Ovary (tissue), 9 donors: Measurements from ENCODE around the gene ALDH7A1. TPM values are rescaled to one million over a fixed set of nuclear protein-coding genes. Genes with fewer than 3 reads are reported as not detected.
"Not testable (repeated sequence)": the region's sequence is repeated elsewhere in the genome, so short reads cannot be mapped to it uniquely, and the experiment has no call there.

Source experiments
- DNase-seq, 5 donors: peaks; one replicate each; pipeline ENCODE4 v3.0.0-alpha.2; 2019 to 2020
- H3K27ac ChIP-seq, 2 donors: fragments of 200-600 bp; one replicate each; pipeline versions ENCODE4 v1.5.1 to v1.8.0; 2019 to 2022
- H3K27me3 ChIP-seq: fragments of 200-600 bp; one replicate; pipeline ENCODE4 v1.8.0; 2022
- H3K36me3 ChIP-seq: fragments of 200-600 bp; sonication (generic); one replicate; pipeline ENCODE4 v1.5.1; 2019
- H3K4me1 ChIP-seq: one replicate; pipeline ENCODE4 v1.8.1; 2013; ENCODE audit warnings: mild to moderate bottlenecking, moderate library complexity; ENCODE audit not compliant: insufficient read depth
- H3K4me3 ChIP-seq: fragments of 200-600 bp; sonication (generic); one replicate; pipeline ENCODE4 v1.5.1; 2017
- H3K9me3 ChIP-seq, 2 donors: fragments of 200-600 bp in 1 of 2; sonication (generic) in 1 of 2; one replicate each; pipeline versions ENCODE4 v1.5.1 to v1.8.1; 2013 to 2019; ENCODE audit warnings: mild to moderate bottlenecking in 1 of 2, moderate library complexity in 1 of 2
- CTCF ChIP-seq, 3 donors: fragments of 450-650 bp in 2 of 3; fragments of 200-600 bp in 1 of 3; IDR thresholded peaks; one replicate each; pipeline versions ENCODE4 v1.5.1 to v1.8.0; 2016 to 2022; ENCODE audit warnings: antibody characterized with exemption in 3 of 3, mild to moderate bottlenecking in 1 of 3
- EP300 ChIP-seq: sonication (generic); formaldehyde crosslinking; IDR thresholded peaks from one replicate; pipeline ENCODE4 v1.6.1; 2017; ENCODE audit warnings: antibody characterized with exemption
- POLR2A ChIP-seq: fragments of 450-650 bp; IDR thresholded peaks from one replicate; pipeline ENCODE4 v1.6.1; 2017; ENCODE audit warnings: antibody characterized with exemption, mild to moderate bottlenecking, moderate library complexity
- WGBS, 3 donors: extraction: QIAGEN DNeasy Blood & Tissue Kit in 1 of 3; methylation state at CpG; one replicate each; pipeline versions ENCODE4 v1.1.5 to v1.1.7; 2013 to 2017; 5-methylcytosine and 5-hydroxymethylcytosine counted together
- intact Hi-C, 4 donors: fragments of 100-400 bp; cut with DNase I; formaldehyde crosslinking; loops; one replicate each; pipeline versions ENCODE4 v1.11.0 to v1.15.1; 2022 to 2023
- polyA plus RNA-seq, 2 donors: library from polyadenylated mRNA; stranded (reverse); fragments of 200-250 nt in 1 of 2; fragments of 350-450 nt in 1 of 2; fragmentation: Illumina TruSeq in 1 of 2; extraction: RNeasy Lipid Tissue Mini Kit (QIAGEN cat#74804) in 1 of 2; gene quantifications; one replicate each; pipeline ENCODE4 v1.2.3, GENCODE V29; 2013 to 2014
- total RNA-seq, 7 donors: library from RNA; depleted of rRNA in 2 of 7; stranded (reverse); fragments of >200 nt in 2 of 7; fragmentation: NEBNext Ultra II Directional in 3 of 7; extraction: Animal tissue kit (Norgen Biotek cat#: 25700) in 3 of 7; gene quantifications; one replicate each; pipeline versions ENCODE4 v1.1.0 to v1.2.4, GENCODE V29; 2016 to 2023
- donor health status: DM: no; HTN: no; CAD: no; lungs with moderate emphysema.
- donor health status: DM: no; HTN: no; CAD: no.
- donor health status: Bipolar disorder and iron deficiency.
- donor health status: DM: yes; HTN: yes; CAD: no.
- donor health status: DM: no; HTN: no; CAD: no.
- donor health status: DM: yes; HTN: yes; CAD: no.

ALDH7A1 gene
- total and polyA plus RNA-seq, 9 donors: 28.3 to 161 (median 99.2) TPM

DNA sequence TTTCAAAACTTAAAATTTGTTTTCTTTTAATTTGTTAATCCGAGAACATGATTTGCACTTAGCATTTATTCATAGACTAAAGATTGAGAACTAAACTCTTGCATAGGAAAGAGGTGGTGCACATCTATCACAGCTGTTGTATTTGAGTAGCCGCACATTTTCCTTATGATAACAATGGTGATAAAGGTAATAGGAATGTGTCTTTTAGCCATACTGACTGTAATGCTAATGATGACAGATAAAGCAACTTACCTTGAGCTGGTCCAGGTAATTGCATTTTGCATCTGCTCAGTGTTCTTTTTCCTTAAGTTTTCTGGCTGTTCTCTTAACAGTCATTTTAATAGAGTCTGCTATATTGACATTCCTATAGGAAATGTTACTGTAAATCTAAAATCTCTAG, 24.8 kb upstream of the ALDH7A1 start:
- Histone ChIP-seq H3K36me3 (no peaks in the 10 kb centered on the region), H3K9me3 (no peaks in the 10 kb centered on the region), H3K4me1 (no peaks in the 10 kb centered on the region), H3K27me3 (no peaks in the 10 kb centered on the region), H3K4me3 (no peak overlapping the region), H3K27ac (no peak overlapping the region)
- TF ChIP-seq CTCF (IDR thresholded peaks at IDR 0.05) (no peak), POLR2A (no peak), EP300 (no peak)
- no peak for DNase-seq
- 78 to 90% (median 80%) methylated on average over 2 of the region's 2 CpGs for WGBS, 3 donors
- intact Hi-C loops: no loop called here

GRCh38 chr5:126617603-126618002, 22.6 kb upstream of the ALDH7A1 start:
- H3K9me3 ChIP-seq, H3K4me1 ChIP-seq, intact Hi-C loops, H3K27ac ChIP-seq, H3K4me3 ChIP-seq, H3K36me3 ChIP-seq, DNase-seq, H3K27me3 ChIP-seq: not testable (repeated sequence)
- 93 to 97% (median 95%) methylated on average over 8 of the region's 8 CpGs for WGBS, 3 donors

GRCh38 chr5:126615286-126615685, 20.3 kb upstream of the ALDH7A1 start:
- WGBS, 3 donors: 70 to 78% (median 74%) methylated on average over 4 of the region's 4 CpGs

DNA sequence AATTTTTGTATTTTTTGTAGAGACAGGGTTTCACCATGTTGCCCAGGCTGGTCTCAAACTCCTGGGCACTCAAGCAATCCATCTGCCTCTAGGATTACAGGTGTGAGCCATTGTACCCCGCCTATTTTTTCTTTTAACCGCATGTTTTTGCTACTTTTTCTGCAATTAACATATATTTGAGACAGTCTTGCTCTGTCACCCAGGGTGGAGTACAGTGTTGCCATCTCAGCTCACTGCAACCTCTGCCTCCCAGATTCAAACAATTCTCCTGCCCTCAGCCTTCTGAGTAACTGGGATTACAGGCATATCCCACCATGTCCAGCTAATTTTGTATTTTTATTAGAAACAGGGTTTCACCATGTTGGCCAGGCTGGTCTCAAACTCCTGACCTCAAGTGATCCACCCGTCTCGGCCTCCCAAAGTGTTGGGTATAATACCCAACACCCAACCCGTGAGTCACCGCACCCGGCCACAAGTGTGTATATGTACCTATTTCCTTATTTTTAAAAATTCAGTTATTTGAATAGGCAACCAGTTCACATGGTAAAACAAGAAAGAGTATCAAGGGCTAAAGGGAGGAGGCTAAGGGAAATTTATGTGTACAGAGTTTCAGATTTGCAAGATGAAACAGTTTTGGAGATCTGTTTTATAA, 19.0 kb upstream of the ALDH7A1 start:
- WGBS, 3 donors: 88 to 96% (median 95%) methylated on average over 7 of the region's 7 CpGs
- TF ChIP-seq POLR2A: no peak
- no peak for TF ChIP-seq EP300
- TF ChIP-seq CTCF (IDR thresholded peaks at IDR 0.05): no peak

More at GRCh38 chr5:126615286-126615685, 20.3 kb upstream of the ALDH7A1 start:
- no peak overlapping the region for H3K4me3 ChIP-seq
- no peaks in the 10 kb centered on the region for H3K4me1 ChIP-seq
- no peak overlapping the region for H3K27ac ChIP-seq
- no peaks in the 10 kb centered on the region for H3K27me3 ChIP-seq
- intact Hi-C loops: no loop called here
- H3K9me3 ChIP-seq: no peaks in the 10 kb centered on the region
- no peak for TF ChIP-seq EP300
- TF ChIP-seq CTCF (IDR thresholded peaks at IDR 0.05): no peak
- no peak for TF ChIP-seq POLR2A
- no peaks in the 10 kb centered on the region for H3K36me3 ChIP-seq
- no peak for DNase-seq

GRCh38 chr5:126610616-126611015, 15.6 kb upstream of the ALDH7A1 start:
- 94 to 97% (median 97%) methylated on average over 6 of the region's 6 CpGs for WGBS, 3 donors
- TF ChIP-seq POLR2A (no peak), EP300 (no peak), CTCF (IDR thresholded peaks at IDR 0.05) (no peak)
- intact Hi-C loops: no loop called here

More for the DNA sequence above, 19.0 kb upstream of the ALDH7A1 start:
- intact Hi-C loops: no loop called here
- Histone ChIP-seq H3K36me3 (no peaks in the 10 kb centered on the region), H3K4me1 (no peaks in the 10 kb centered on the region), H3K9me3 (no peaks in the 10 kb centered on the region), H3K27ac (no peak overlapping the region), H3K4me3 (no peak overlapping the region), H3K27me3 (no peaks in the 10 kb centered on the region)
- no peak for DNase-seq

More at GRCh38 chr5:126610616-126611015, 15.6 kb upstream of the ALDH7A1 start:
- peaks cover 4% of the 10 kb centered on the region for H3K4me1 ChIP-seq
- DNase-seq: no peak
- no peaks in the 10 kb centered on the region for H3K27me3 ChIP-seq
- no peak overlapping the region for H3K27ac ChIP-seq
- H3K9me3 ChIP-seq: no peaks in the 10 kb centered on the region
- H3K4me3 ChIP-seq: no peak overlapping the region
- H3K36me3 ChIP-seq: no peaks in the 10 kb centered on the region
